ENCODE data around the gene WFIKKN2.

GRCh38 chr17:50865060-50865867, 29.9 kb downstream of the WFIKKN2 start:
- TF ChIP-seq, protein P1, sequence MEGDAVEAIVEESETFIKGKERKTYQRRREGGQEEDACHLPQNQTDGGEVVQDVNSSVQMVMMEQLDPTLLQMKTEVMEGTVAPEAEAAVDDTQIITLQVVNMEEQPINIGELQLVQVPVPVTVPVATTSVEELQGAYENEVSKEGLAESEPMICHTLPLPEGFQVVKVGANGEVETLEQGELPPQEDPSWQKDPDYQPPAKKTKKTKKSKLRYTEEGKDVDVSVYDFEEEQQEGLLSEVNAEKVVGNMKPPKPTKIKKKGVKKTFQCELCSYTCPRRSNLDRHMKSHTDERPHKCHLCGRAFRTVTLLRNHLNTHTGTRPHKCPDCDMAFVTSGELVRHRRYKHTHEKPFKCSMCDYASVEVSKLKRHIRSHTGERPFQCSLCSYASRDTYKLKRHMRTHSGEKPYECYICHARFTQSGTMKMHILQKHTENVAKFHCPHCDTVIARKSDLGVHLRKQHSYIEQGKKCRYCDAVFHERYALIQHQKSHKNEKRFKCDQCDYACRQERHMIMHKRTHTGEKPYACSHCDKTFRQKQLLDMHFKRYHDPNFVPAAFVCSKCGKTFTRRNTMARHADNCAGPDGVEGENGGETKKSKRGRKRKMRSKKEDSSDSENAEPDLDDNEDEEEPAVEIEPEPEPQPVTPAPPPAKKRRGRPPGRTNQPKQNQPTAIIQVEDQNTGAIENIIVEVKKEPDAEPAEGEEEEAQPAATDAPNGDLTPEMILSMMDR (conservative IDR thresholded peaks at IDR 0.05; ENCODE audit: low read length) = no peak
- TF ChIP-seq EZH2phosphoT487 (IDR thresholded peaks at IDR 0.05; ENCODE audit: borderline replicate concordance, low read depth, low read length) = no peak

Measured in OCI-LY7 (cell line).